ENCODE results near the gene KIAA0930. TPM values are rescaled to one million over a fixed set of nuclear protein-coding genes. Genes with fewer than 3 reads are reported as not detected.
A peak's percentile ranks its signal among the peaks of the same experiment; 100 is the strongest.

KIAA0930 gene
- total and polyA plus RNA-seq, 5 donors from 2014 or later = 0.70 to 21.3 (median 2.0) TPM

- DNase-seq (peak in 2 of 3 donors; percentile 11 to 50), ATAC-seq (ENCODE audit: low read depth in 2 of 2) (no peak)
- Histone ChIP-seq H3K9me3 (ENCODE audit: control insufficient read depth in 2 of 2, low read length in 2 of 2) (no peaks in the 10 kb centered on the region), H3K4me1 (ENCODE audit: control insufficient read depth, insufficient read depth, low read length, poor library complexity, severe bottlenecking) (peaks cover 79% of the 10 kb centered on the region), H3K36me3 (ENCODE audit: control insufficient read depth, insufficient read depth, low read length) (peaks cover 57% of the 10 kb centered on the region), H3K27me3 (ENCODE audit: control insufficient read depth, insufficient read depth, low read length) (no peaks in the 10 kb centered on the region), H3K4me3 (ENCODE audit: low read depth, low read length) (peak overlapping the region; percentile 59), H3K27ac (ENCODE audit: insufficient read depth, low read length, poor library complexity, severe bottlenecking) (peak overlapping the region; percentile 78)
- Mint-ChIP-seq H3K4me1 (peaks cover 50 to 91% (median 76%) of the 10 kb centered on the region in 4 donors), H3K27ac (peak overlapping the region; percentile 88 to 90 (median 90)), H3K27me3 (no peaks in the 10 kb centered on the region), H3K9me3 (no peaks in the 10 kb centered on the region), H3K36me3 (peaks cover 56% of the 10 kb centered on the region), H3K4me3 (peak overlapping the region; percentile 58 to 84 (median 74))
These were observed 70.9 kb downstream of the KIAA0930 start for GRCh38 chr22:45169591-45170466.

DNA sequence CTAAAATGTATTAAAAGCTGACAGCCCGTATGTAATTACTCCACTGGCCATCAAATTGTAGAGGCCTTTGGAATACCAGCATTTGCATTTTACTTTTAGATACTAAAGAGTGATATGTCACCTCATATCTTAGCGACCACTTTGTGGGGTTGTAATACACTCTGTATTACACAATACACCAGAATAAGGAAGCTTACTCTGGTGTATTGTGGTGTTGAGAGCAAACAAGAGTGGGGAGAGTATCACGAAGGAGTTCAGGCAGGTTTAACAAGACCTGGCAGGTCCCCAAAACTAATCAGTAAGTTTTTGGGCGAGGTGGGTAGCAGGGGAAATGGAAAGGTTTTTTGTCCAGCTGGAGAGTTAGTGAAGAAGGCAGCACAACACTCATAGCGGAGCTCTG is 73.8 kb downstream of the KIAA0930 start:
- H3K36me3 ChIP-seq (ENCODE audit: control insufficient read depth, insufficient read depth, low read length) = peaks cover 45% of the 10 kb centered on the region
- Mint-ChIP-seq H3K36me3 (peaks cover 39% of the 10 kb centered on the region), H3K27me3 (no peaks in the 10 kb centered on the region), H3K4me1 (peaks cover 32 to 81% (median 60%) of the 10 kb centered on the region in 4 donors), H3K27ac (peak overlapping the region in 2 of 3 donors; percentile 20 to 93), H3K9me3 (no peaks in the 10 kb centered on the region), H3K4me3 (peak overlapping the region; percentile 28 to 99 (median 76))
- H3K9me3 ChIP-seq (ENCODE audit: control insufficient read depth in 2 of 2, low read length in 2 of 2) = no peaks in the 10 kb centered on the region
- peaks cover 66% of the 10 kb centered on the region for H3K4me1 ChIP-seq (ENCODE audit: control insufficient read depth, insufficient read depth, low read length, poor library complexity, severe bottlenecking)
- no peaks in the 10 kb centered on the region for H3K27me3 ChIP-seq (ENCODE audit: control insufficient read depth, insufficient read depth, low read length)
- H3K4me3 ChIP-seq (ENCODE audit: low read depth, low read length) = no peak overlapping the region
- peak overlapping the region; percentile 19 for H3K27ac ChIP-seq (ENCODE audit: insufficient read depth, low read length, poor library complexity, severe bottlenecking)
- no peak for ATAC-seq (ENCODE audit: low read depth in 2 of 2)
- DNase-seq = no peak

DNA sequence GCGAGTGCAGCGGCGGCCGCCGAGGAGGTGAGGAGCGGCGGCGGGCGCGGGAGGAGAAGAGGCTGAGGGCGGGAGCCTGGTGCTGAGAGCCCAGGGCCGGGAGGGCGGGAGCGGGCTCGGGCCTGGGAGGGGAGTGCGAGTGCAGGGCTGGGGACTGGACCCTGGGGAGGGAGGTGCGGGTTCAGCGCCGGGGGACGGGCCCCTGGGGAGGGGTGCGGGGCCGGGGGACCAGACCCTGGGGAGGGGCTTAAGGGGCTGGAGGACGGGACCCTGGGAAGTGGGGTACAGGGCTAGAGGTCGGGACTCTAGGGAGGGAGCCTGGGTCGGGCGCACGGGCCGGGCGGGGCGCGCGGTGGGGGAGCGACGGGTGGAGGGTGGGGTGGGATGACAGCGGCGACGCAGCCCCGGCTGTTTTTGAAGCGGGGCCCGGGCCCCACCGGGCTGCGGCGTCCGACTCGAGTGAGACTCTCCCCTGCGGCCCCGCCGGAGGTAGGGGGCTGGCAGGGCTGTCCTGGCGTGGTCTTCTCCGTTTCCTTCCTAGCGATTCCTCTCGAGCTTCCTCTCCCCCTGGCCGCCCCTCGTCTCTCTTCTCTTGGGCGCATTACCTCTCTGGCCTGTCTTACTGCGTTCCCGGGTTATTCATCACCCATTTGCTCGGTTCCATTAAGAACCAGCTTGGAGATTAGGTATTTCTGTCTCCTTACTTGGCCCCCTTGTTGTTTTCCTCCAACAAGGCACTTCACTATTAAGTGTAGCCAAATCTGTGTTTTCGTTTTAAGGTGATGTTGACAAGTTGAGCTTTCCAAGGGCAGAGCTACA is 76.2 kb downstream of the KIAA0930 start:
- no peaks in the 10 kb centered on the region for H3K27me3 ChIP-seq (ENCODE audit: control insufficient read depth, insufficient read depth, low read length)
- H3K9me3 ChIP-seq (ENCODE audit: control insufficient read depth in 2 of 2, low read length in 2 of 2) = no peaks in the 10 kb centered on the region
- H3K27ac ChIP-seq (ENCODE audit: insufficient read depth, low read length, poor library complexity, severe bottlenecking) = peak overlapping the region; percentile 88
- H3K27ac Mint-ChIP-seq = peak overlapping the region; percentile 93 to 96 (median 96)
- H3K36me3 Mint-ChIP-seq = peaks cover 19% of the 10 kb centered on the region
- peaks cover 26 to 79% (median 55%) of the 10 kb centered on the region in 4 donors for H3K4me1 Mint-ChIP-seq
- H3K36me3 ChIP-seq (ENCODE audit: control insufficient read depth, insufficient read depth, low read length) = peaks cover 28% of the 10 kb centered on the region
- peak; percentile 14 to 17 for ATAC-seq (ENCODE audit: low read depth in 2 of 2)
- peaks cover 55% of the 10 kb centered on the region for H3K4me1 ChIP-seq (ENCODE audit: control insufficient read depth, insufficient read depth, low read length, poor library complexity, severe bottlenecking)
- peak in 1 of 3 donors; percentile 37 for DNase-seq
- H3K4me3 ChIP-seq (ENCODE audit: low read depth, low read length) = peak overlapping the region; percentile 96
- no peaks in the 10 kb centered on the region for H3K9me3 Mint-ChIP-seq
- H3K27me3 Mint-ChIP-seq = no peaks in the 10 kb centered on the region
- H3K4me3 Mint-ChIP-seq = peak overlapping the region; percentile 95 to 99 (median 97)

DNA sequence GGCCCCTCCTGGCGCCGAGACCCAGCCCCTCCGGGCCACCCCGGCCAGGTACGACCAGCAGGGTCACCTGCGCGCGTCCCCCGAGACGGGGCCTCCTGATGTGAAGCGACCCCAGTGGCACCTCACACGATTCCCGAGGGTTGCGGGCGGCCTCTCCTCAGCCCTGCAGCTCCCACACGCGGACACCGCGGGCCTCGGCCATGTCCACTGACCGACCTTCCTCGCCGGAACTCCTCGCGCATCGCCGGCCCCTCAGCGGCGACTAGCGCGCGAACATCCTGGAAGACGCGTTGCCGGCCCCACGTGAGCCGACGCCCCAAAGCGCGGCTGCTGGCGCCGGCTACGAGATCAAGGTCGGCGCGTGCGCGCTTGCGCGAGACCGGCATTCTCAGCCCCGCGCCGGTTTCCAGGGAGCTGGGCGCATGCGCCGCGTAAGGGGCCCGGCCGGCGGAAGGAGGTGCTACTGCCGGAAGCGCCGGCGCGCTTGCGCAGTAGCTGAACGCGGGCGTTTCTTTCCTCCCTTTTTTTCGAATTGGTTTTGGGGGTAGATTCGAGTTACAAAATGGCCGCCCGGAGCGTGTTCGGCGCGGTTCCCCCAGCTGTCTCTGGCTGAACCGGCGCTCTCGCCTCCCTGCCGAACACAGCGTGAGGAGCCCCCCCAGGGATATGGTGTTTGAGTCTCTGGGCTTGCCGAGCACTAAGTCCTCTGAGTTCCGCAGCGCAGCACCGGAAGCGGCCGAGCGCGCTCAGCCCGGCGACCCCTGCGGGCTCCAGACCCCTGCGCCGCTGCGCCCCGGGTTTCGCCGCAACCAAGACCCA is 77.0 kb downstream of the KIAA0930 start, which contains the start of gene NUP50:
Gene NUP50, plus strand, starts transcription at position 475 of the 819 bp plus-strand sequence. CDS start 4,253 bp downstream, outside the sequence.
- peak within 1 kb of the TSS; percentile 95 to 99 (median 97) for H3K4me3 Mint-ChIP-seq
- Histone ChIP-seq H3K36me3 (ENCODE audit: control insufficient read depth, insufficient read depth, low read length) (peaks cover 20% of the 10 kb centered on the region), H3K9me3 (ENCODE audit: control insufficient read depth in 2 of 2, low read length in 2 of 2) (no peaks in the 10 kb centered on the region), H3K4me3 (ENCODE audit: low read depth, low read length) (peak within 1 kb of the TSS; percentile 96), H3K27me3 (ENCODE audit: control insufficient read depth, insufficient read depth, low read length) (no peaks in the 10 kb centered on the region), H3K4me1 (ENCODE audit: control insufficient read depth, insufficient read depth, low read length, poor library complexity, severe bottlenecking) (peaks cover 54% of the 10 kb centered on the region), H3K27ac (ENCODE audit: insufficient read depth, low read length, poor library complexity, severe bottlenecking) (peak within 1 kb of the TSS; percentile 88)
- no peaks in the 10 kb centered on the region for H3K27me3 Mint-ChIP-seq
- peaks cover 14% of the 10 kb centered on the region for H3K36me3 Mint-ChIP-seq
- peak within 1 kb of the TSS; percentile 93 to 96 (median 96) for H3K27ac Mint-ChIP-seq
- H3K9me3 Mint-ChIP-seq = no peaks in the 10 kb centered on the region
- peak; percentile 82 to 84 for ATAC-seq (ENCODE audit: low read depth in 2 of 2)
- peaks cover 26 to 76% (median 50%) of the 10 kb centered on the region in 4 donors for H3K4me1 Mint-ChIP-seq
- peak; percentile 94 to 98 (median 97) for DNase-seq

DNA sequence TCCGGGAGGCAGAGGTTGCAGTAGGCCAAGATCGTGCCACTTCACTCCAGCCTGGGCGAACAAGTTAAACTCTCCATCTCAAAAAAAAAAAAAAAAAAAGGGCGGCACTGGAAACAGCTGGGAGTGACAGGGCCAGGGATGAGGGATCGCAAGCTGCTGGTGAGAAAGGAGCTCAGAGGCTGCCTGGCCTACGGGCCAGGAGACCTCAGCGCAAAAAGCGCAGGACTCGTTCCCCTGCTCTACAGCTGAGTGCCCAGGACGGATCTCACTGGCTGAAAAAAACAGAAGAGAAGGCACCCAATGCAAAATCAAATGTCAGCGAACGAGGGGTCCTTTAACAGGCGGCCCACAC is 77.6 kb downstream of the KIAA0930 start:
- peaks cover 8% of the 10 kb centered on the region for H3K36me3 Mint-ChIP-seq
- no peak for DNase-seq

DNA sequence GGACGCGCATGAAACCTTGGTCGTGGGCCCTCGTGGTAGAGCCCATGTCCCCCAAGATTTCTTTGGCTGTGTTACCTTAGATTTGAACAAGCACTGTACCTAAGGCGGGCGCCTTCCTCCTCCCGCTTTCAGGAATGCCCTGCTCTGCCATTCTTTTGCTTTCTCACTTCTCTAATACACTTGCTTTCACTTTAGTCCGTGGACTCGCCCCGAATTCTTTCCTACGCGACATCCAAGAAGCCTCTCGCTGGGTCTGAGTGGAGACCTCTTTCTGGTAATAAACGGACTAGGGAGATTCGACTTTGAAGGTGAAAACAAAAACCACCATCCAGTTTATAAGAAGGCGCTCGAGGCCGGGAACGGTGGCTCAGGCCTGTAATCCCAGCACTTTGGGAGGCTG is 78.2 kb downstream of the KIAA0930 start:
- peak overlapping the region; percentile 95 to 98 (median 97) for H3K4me3 Mint-ChIP-seq
- Histone ChIP-seq H3K27ac (ENCODE audit: insufficient read depth, low read length, poor library complexity, severe bottlenecking) (no peak overlapping the region), H3K4me1 (ENCODE audit: control insufficient read depth, insufficient read depth, low read length, poor library complexity, severe bottlenecking) (peaks cover 47% of the 10 kb centered on the region), H3K36me3 (ENCODE audit: control insufficient read depth, insufficient read depth, low read length) (peaks cover 15% of the 10 kb centered on the region), H3K9me3 (ENCODE audit: control insufficient read depth in 2 of 2, low read length in 2 of 2) (no peaks in the 10 kb centered on the region), H3K4me3 (ENCODE audit: low read depth, low read length) (no peak overlapping the region), H3K27me3 (ENCODE audit: control insufficient read depth, insufficient read depth, low read length) (no peaks in the 10 kb centered on the region)
- no peaks in the 10 kb centered on the region for H3K27me3 Mint-ChIP-seq
- H3K4me1 Mint-ChIP-seq = peaks cover 21 to 70% (median 44%) of the 10 kb centered on the region in 4 donors
- ATAC-seq (ENCODE audit: low read depth in 2 of 2) (no peak), DNase-seq (no peak)
- H3K9me3 Mint-ChIP-seq = no peaks in the 10 kb centered on the region
- H3K27ac Mint-ChIP-seq = peak overlapping the region; percentile 10 to 89 (median 87)
- peaks cover 8% of the 10 kb centered on the region for H3K36me3 Mint-ChIP-seq

More for the DNA sequence above, 77.6 kb downstream of the KIAA0930 start:
- Mint-ChIP-seq H3K4me1 (peaks cover 22 to 70% (median 45%) of the 10 kb centered on the region in 4 donors), H3K4me3 (peak overlapping the region; percentile 95 to 98 (median 97)), H3K27me3 (no peaks in the 10 kb centered on the region), H3K27ac (peak overlapping the region; percentile 87 to 95 (median 89)), H3K9me3 (no peaks in the 10 kb centered on the region)
- Histone ChIP-seq H3K4me3 (ENCODE audit: low read depth, low read length) (peak overlapping the region; percentile 77), H3K9me3 (ENCODE audit: control insufficient read depth in 2 of 2, low read length in 2 of 2) (no peaks in the 10 kb centered on the region), H3K36me3 (ENCODE audit: control insufficient read depth, insufficient read depth, low read length) (peaks cover 14% of the 10 kb centered on the region), H3K27ac (ENCODE audit: insufficient read depth, low read length, poor library complexity, severe bottlenecking) (peak overlapping the region; percentile 88), H3K27me3 (ENCODE audit: control insufficient read depth, insufficient read depth, low read length) (no peaks in the 10 kb centered on the region), H3K4me1 (ENCODE audit: control insufficient read depth, insufficient read depth, low read length, poor library complexity, severe bottlenecking) (peaks cover 51% of the 10 kb centered on the region)
- ATAC-seq (ENCODE audit: low read depth in 2 of 2) = peak; percentile 17 to 18
